ENCODE data around the gene OSBPL7. TPM values are rescaled to one million over a fixed set of nuclear protein-coding genes. Genes with fewer than 3 reads are reported as not detected.
A peak's percentile ranks its signal among the peaks of the same experiment; 100 is the strongest.

Gene OSBPL7
- total and polyA plus RNA-seq, 2 of the 13 experiments (the other 11 are each of a cell fraction or from before 2014, with no cell fraction given) = 4.7 to 6.6 TPM

DNA sequence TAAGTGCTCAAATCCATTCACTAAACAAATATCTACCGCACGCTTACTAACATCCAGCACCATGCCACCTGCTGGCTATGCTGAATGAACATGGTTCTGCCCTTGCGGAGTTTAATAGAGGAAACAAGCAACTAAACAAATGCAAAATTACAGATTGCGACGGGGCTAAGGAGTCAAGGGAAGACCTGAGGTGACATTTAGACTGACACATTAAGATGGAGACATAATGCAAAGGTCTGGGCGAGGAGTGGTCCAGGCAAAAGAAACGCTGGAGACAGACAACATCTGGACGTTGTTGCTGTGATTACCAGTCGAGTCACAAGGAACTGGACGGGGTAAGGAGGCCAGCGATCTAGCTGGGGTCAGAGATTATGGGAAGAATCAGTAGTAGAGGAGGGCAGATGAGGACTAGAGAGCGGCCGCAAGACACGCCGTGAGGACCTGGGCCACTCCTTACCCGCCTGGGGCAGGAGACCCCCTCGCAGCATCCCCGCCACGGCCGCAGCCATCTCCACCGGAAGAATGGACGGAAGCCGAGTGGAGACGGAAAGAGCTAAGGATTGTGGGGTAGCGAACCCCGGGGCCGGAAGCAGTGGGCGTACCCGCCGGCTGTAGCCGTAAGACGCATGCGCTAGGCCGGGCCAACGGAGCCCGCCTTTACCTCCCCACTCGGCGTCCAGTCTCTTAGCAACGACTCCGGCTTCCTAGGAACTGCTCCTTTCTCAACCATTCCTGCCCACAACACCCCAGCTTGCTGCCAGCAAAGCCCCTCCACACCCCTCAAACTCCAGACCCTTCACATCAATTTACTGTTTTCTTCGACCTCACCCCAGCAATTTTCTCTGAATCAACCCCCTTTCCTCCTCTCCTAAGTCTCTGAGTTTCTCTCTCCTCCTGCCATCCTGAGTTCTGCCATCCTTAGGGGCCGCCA lies 9.7 kb upstream of the OSBPL7 start, which contains the start of the genes LRRC46 and MRPL10 (continued):
- TF ChIP-seq, protein P1, sequence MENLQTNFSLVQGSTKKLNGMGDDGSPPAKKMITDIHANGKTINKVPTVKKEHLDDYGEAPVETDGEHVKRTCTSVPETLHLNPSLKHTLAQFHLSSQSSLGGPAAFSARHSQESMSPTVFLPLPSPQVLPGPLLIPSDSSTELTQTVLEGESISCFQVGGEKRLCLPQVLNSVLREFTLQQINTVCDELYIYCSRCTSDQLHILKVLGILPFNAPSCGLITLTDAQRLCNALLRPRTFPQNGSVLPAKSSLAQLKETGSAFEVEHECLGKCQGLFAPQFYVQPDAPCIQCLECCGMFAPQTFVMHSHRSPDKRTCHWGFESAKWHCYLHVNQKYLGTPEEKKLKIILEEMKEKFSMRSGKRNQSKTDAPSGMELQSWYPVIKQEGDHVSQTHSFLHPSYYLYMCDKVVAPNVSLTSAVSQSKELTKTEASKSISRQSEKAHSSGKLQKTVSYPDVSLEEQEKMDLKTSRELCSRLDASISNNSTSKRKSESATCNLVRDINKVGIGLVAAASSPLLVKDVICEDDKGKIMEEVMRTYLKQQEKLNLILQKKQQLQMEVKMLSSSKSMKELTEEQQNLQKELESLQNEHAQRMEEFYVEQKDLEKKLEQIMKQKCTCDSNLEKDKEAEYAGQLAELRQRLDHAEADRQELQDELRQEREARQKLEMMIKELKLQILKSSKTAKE (CRISPR knock-in tag; IDR thresholded peaks at IDR 0.05; ENCODE audit: borderline replicate concordance) = no peak
- TF ChIP-seq ATF1 (CRISPR knock-in tag; IDR thresholded peaks at IDR 0.05) (no peak), KLF13 (CRISPR knock-in tag; IDR thresholded peaks at IDR 0.05) (0 out of 2 replicates have a peak, but pooled peaks have one; percentile 33), CHD2 (IDR thresholded peaks at IDR 0.05; ENCODE audit: low read depth, low read length) (no peak), ZNF430 (CRISPR knock-in tag; IDR thresholded peaks at IDR 0.05) (no peak), ZNF432 (CRISPR knock-in tag; IDR thresholded peaks at IDR 0.05; ENCODE audit: borderline replicate concordance) (no peak), FOXJ3 (CRISPR knock-in tag; IDR thresholded peaks at IDR 0.05; ENCODE audit: borderline replicate concordance) (peak; percentile 64; the same call in 1 of the 2 replicates), RNF2 (conservative IDR thresholded peaks at IDR 0.05; ENCODE audit: low read depth) (0 out of 2 replicates have a peak, but pooled peaks have one; percentile 31), ZNF253 (CRISPR knock-in tag; IDR thresholded peaks at IDR 0.05; ENCODE audit: borderline replicate concordance) (no peak; the same call in 1 of the 2 replicates), CREM (IDR thresholded peaks at IDR 0.05) (peak; percentile 80), CREM (CRISPR knock-in tag; IDR thresholded peaks at IDR 0.05) (no peak), GATA4 (IDR thresholded peaks at IDR 0.05; ENCODE audit: borderline replicate concordance, low read depth) (peak; percentile 52; the same call in 1 of the 2 replicates), ZNF746 (CRISPR knock-in tag; IDR thresholded peaks at IDR 0.05) (peak; percentile 79), PTBP1 (IDR thresholded peaks at IDR 0.05; ENCODE audit: low read depth, low read length, poor library complexity, severe bottlenecking) (no peak), ZNF44 (CRISPR knock-in tag; IDR thresholded peaks at IDR 0.05) (peak; percentile 47; the same call in 1 of the 2 replicates)
- TF ChIP-seq, protein P2, sequence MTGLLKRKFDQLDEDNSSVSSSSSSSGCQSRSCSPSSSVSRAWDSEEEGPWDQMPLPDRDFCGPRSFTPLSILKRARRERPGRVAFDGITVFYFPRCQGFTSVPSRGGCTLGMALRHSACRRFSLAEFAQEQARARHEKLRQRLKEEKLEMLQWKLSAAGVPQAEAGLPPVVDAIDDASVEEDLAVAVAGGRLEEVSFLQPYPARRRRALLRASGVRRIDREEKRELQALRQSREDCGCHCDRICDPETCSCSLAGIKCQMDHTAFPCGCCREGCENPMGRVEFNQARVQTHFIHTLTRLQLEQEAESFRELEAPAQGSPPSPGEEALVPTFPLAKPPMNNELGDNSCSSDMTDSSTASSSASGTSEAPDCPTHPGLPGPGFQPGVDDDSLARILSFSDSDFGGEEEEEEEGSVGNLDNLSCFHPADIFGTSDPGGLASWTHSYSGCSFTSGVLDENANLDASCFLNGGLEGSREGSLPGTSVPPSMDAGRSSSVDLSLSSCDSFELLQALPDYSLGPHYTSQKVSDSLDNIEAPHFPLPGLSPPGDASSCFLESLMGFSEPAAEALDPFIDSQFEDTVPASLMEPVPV (CRISPR knock-in tag; IDR thresholded peaks at IDR 0.05) = no peak
- TF ChIP-seq, protein P3, sequence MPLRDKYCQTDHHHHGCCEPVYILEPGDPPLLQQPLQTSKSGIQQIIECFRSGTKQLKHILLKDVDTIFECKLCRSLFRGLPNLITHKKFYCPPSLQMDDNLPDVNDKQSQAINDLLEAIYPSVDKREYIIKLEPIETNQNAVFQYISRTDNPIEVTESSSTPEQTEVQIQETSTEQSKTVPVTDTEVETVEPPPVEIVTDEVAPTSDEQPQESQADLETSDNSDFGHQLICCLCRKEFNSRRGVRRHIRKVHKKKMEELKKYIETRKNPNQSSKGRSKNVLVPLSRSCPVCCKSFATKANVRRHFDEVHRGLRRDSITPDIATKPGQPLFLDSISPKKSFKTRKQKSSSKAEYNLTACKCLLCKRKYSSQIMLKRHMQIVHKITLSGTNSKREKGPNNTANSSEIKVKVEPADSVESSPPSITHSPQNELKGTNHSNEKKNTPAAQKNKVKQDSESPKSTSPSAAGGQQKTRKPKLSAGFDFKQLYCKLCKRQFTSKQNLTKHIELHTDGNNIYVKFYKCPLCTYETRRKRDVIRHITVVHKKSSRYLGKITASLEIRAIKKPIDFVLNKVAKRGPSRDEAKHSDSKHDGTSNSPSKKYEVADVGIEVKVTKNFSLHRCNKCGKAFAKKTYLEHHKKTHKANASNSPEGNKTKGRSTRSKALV (CRISPR knock-in tag; IDR thresholded peaks at IDR 0.05) = 0 out of 2 replicates have a peak, but pooled peaks have one; percentile 64
- TF ChIP-seq, protein P4, sequence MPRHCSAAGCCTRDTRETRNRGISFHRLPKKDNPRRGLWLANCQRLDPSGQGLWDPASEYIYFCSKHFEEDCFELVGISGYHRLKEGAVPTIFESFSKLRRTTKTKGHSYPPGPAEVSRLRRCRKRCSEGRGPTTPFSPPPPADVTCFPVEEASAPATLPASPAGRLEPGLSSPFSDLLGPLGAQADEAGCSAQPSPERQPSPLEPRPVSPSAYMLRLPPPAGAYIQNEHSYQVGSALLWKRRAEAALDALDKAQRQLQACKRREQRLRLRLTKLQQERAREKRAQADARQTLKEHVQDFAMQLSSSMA (CRISPR knock-in tag; IDR thresholded peaks at IDR 0.05) = peak; percentile 83
- TF ChIP-seq, protein P5, sequence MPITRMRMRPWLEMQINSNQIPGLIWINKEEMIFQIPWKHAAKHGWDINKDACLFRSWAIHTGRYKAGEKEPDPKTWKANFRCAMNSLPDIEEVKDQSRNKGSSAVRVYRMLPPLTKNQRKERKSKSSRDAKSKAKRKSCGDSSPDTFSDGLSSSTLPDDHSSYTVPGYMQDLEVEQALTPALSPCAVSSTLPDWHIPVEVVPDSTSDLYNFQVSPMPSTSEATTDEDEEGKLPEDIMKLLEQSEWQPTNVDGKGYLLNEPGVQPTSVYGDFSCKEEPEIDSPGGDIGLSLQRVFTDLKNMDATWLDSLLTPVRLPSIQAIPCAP (CRISPR knock-in tag; IDR thresholded peaks at IDR 0.05; ENCODE audit: low read depth) = no peak
- TF ChIP-seq, protein P6, sequence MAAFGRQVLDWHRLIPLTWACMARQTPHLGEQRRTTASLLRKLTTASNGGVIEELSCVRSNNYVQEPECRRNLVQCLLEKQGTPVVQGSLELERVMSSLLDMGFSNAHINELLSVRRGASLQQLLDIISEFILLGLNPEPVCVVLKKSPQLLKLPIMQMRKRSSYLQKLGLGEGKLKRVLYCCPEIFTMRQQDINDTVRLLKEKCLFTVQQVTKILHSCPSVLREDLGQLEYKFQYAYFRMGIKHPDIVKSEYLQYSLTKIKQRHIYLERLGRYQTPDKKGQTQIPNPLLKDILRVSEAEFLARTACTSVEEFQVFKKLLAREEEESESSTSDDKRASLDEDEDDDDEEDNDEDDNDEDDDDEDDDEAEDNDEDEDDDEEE (CRISPR knock-in tag; IDR thresholded peaks at IDR 0.05) = peak; percentile 87

Data from HepG2 (cell line).